HG03378 (cell line): ENCODE results near the gene SGTB.
"Not testable (repeated sequence)": the region's sequence is repeated elsewhere in the genome, so short reads cannot be mapped to it uniquely, and the experiment has no call there.

Source experiments
- ATAC-seq: cut with Tn5 transposase; IDR thresholded peaks from one replicate; pipeline ENCODE4 v1.9.1; 2021; ENCODE audit warnings: mild to moderate bottlenecking, moderate library complexity; ENCODE audit not compliant: unreplicated experiment

The SGTB gene

DNA sequence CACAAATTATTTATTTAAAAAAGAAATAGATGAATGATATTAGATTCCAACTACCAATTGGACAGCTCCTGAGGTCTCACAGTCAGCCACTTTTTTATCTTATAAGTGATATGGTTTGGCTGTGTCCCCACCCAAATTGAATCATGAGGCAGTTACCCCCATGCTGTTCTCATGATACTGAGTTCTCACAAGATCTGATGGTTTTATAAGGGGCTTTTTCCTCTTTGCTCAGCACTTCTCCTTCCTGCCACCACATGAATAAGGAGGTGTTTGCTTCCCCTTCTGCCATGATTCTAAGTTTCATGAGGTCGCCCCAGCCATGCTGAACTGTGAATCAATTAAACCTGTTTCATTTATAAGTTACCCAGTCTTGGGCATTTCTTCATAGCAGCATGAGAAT lies 13.0 kb upstream of the SGTB start:
- ATAC-seq: no peak

DNA sequence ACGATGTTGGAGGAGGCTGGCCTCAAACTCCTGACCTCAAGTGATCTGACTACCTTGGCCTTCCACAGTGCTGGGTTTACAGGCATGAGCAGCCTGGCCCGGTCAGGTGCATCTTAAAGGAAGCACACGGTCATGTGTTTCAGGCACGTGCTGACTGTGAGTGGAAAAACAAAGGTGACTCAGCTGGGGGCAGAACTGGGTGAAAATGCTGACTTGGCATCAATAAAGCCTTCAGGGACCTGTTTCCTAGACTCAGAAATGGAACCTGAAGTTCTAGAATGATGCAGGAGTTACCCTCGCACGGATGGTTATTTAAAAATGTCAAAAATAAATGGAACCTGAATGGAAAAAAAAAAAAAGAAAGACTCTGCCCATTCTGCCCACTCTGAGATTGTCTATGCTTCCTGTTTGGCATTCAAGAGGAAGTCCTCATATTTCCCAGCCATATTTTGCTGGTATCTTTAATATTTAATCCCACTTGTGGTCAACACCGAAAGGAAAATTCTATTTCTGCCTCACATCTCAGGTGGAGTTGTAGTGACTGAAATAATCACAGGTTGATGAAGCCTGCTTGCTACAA lies 12.4 kb upstream of the SGTB start:
- not testable (repeated sequence) for ATAC-seq

DNA sequence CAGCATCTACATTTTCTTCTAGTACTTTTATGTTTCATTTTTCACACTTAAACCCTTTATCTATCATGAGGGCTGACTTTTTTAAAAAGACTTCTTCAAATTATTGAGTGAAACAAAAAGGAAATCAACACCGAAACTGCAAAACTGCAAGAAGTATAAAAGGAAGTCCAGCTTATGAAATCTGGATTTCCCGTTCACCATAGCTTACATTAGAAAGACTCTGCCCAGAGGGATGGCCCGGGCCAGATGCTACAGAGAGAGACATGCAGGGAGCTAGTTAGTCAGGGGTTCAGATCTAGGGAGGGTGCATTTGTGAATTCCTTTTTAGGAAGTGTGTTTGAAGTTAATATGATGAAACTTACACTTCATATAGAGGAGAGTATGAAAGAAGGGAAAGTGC lies 10.1 kb upstream of the SGTB start:
- ATAC-seq: not testable (repeated sequence)

DNA sequence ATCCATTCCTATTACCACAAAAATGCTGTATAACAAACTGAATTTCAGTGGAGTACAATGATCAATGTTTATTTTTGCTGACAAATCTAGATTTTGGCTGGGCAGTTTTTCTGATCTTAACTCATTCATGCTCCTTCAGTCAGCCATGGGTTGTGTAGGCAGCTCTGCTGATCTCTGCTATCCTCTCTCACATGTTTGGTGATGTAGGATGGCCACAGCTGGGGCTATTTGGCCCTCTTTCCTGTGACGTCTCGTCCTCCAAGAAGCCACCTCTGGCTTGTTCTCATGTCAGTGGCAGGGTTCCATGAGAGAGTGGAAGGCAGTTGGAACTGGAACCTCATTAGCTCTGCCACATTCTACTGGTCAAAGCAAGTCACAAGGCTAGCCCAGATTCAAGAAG lies 9.0 kb upstream of the SGTB start:
- no peak for ATAC-seq

DNA sequence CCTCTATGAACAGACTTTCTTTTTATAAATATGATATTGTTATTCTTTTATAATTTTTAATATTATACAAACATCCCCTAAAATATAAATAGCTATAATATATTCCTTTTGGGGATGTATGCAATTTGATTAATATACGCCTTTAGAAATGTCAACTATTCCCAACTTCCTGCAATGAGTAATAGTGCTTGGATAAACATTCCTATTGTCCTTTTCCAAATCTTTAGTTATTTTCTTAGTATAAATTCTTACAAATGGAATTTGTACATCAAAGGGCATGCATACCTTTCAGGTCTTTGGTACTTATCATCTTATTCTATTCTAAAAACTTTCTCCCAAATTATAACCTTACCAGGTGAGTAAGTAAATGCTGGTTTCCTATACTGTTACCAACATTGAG lies 6.3 kb upstream of the SGTB start:
- no peak for ATAC-seq

DNA sequence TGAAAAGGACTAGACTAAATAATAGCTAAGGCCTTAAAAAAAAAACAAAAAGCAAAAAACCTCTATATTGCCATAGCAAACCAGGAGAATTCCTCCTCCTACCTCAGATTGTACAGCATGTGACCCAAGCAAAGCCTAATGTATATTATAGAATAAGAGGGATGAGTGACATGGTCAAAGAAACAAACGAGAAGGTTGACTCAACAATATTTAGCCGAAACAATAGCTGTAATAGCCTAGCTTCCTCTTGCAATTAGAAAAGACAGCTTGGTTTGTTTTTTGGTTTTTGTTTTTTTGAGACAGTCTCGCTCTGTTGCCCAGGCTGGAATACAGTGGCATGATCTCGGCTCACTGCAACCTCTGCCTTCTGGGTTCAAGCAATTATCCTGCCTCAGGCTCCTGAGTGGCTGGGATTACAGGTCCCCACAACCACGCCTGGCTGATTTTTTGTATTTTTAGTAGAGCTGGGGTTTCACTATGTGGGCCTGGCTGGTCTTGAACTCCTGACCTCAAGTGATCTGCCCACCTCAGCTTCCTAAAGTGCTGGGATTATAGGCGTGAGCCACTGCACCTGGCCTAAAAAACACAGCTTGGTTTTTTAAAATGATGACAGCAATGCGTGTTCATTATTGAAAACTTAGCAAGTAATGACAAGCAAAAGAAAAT lies 5.7 kb upstream of the SGTB start:
- no peak for ATAC-seq

DNA sequence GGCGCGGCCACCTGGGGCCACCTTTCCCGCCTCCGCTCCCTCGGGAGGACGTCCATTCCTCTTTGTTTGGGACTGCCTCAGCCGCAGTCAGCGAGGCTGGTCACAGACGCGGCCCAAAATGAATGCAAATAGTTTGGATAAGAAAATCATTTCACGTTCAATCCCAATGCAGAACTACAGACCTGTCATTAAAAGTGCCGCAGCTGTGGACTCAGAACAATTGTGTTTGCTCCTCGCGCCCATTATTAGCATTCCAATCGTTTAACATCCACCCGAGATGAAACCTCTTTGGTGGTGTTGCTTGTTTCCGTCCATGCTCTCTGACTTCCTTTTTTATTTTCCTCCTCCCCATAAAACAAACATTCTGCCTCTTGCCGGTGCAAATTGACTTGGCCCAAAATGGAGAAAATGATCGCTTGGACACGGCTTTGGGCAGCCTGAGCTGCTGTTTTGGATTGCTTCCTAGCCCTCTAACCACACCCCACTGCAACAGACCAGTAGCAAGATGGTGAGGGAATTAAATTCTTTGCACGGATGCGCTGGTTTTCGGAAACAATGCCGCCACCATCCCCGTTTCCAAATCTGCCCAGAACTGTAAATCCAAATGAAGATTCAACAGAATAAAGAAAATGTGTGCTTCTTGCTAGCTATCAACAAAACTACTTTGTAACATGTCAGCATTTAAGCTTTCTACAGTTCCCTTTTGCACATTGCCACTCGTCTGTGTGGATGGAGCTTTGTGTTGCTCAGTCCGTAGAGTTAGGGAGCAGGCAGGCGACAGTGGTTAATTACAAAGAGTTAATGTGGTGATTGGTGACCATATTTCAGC lies 880 bp upstream of the SGTB start:
- ATAC-seq: peak; percentile 2

DNA sequence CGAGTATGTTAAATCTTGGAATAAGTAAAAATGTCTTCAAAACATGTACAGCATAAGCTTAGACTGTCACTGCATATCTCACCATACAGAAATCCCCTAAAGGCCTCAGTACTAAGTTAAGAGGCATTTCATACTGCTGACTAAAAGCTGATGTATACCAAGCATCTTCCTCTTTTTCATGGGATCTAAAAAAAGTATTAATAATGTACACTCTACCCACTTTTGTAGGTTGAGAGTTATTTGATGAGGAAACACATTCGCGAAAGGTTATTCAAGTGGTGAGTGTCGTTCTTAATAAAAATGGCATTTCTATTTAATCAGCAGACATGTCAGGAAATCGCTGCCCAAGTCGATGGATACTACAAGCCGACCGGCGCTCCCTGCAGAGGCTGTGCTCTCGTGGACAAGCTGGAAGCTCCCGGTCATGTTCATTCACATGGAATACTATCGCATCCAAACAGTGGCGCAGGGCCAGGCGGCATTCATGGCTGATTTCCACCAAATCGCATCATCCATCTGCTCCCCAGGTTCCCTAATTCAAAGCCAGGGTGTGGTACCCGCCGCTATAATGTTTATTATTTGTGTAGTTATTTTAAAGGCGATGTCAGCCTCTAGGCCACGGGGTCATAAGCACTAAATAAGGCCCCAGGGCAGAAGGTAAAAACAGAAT lies 724 bp downstream of the SGTB start:
- ATAC-seq: peak; percentile 48

DNA sequence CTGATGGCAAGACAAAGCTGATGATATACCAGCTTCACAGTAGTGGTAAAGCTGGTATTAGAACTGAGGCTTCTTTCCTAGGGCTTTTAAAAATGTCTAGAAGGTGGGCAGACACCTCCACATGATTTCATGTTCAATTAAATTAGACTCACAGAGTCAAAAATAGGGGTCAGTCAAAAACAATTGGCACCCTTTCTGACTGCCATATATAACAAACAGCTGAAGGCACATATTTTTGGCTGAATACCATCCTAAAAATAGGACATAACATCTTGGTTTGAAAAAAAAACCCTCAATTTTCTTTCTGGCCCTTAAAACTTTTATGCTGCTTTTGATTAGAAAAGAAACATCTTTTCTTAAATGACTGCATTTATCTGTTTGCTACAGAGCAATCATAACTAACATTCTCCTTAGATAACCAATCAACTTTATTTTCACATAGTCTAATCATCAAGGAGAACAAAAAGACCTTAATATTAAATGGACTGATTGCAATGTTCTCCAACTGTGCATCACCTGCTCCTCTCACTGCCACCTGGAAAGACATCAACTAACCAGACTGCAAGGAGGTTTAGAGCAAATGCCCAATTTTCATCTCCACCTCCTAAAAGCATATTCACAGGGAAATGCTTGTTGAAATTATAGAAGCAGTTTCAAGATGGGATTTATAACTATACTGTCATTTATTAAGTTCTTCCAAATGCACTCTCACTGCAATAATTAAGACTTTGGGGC lies 3.2 kb downstream of the SGTB start:
- ATAC-seq: no peak

DNA sequence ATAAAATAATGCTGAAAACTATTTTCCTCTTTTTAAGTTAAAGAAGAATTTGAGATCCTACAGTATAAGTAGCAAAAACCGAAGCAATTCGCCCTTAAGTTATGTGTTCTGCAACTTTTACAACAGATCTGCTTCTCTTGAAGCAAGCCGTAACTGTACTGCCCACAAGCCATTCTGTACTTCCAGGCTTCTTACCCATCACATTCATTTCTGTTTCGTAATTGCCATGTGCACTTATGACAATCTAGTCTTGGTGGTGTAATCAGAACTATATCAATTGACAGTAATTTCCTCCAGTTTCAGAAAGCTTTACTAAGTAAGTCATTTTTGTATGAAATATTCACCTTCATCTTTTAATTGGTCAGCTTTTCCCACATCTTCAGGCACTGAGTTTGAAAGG lies 13.8 kb downstream of the SGTB start:
- ATAC-seq: no peak

DNA sequence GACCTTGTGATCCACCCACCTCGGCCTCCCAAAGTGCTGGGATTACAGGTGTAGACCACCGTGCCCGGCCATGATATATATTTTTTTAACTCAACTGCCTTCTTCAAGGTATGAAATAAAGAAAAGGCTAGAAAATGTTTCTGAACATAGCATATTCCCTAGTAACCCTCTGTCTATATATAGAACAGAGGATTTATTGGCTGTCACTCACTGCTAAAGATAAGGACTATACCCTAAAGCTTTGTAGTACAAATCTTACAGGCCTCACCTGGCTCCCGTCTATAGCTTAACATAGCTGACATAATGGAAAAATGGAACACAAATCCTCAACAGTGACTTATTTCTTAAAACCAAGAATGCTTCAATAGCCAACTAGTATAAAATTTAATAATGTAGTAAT lies 14.2 kb downstream of the SGTB start:
- no peak for ATAC-seq

DNA sequence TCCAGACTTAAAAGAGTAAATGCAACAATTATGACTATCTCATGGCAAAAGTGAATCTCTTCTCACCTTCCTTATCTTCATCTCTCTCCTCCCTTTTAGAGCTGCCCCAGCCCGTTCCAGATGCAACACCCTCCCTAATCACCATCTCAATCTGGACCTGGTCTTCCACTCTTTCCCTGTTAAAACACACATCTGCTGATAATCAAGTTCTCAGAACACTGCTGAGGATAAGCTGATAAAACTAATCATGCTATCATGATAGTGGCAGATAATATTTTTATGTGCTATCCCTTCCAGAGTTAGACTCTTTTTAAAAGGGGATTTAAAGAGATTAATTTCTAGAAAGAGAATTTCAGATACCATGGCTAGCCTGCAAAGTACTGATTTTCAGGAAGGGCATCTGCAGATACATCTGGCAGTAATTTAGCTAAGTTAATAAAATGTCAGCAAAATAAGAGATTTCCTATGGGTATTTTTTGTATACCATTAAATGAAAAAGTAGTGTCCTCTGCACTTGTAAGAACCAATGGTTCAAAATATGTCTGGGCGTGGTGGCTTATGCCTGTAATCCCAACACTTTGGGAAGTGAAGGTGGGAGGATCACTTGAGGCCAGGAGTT lies 17.2 kb downstream of the SGTB start:
- ATAC-seq: no peak

DNA sequence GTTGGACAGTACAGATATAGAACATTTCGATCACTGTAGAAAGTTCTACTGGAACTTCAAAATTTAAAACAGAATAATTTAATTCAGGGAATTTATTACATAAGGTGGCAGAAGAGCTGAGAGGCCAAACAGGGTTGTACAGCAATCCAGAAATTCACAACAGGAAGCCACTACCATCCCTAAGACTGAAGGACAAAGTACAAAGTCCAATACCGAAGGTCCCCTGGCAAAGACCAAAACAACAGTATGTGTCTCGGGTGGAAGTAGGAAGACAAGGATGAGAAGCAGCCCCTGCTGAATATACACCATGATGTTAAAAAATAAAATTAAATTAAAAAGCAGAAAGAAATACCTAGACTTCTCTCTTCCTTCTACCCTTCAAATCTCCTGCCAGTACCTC lies 19.9 kb downstream of the SGTB start:
- no peak for ATAC-seq

DNA sequence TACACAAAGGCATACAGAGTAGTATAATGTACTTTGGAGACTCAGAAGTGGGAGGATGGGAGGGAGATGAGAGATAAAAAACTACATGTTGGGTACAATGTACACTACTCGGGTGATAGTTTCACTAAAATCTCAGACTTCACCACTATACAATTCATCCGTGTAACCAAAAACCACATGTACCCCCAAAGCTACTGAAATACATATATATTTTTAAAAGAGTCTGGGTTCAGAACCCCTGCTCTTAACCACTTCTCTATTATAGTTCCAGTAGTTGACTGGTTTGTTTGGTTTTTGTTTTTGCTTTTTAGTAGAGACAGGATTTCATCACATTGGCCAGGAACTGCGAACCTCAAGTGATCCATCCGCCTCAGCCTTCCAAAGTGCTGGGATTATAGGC lies 22.6 kb downstream of the SGTB start:
- peak; percentile 62 for ATAC-seq

DNA sequence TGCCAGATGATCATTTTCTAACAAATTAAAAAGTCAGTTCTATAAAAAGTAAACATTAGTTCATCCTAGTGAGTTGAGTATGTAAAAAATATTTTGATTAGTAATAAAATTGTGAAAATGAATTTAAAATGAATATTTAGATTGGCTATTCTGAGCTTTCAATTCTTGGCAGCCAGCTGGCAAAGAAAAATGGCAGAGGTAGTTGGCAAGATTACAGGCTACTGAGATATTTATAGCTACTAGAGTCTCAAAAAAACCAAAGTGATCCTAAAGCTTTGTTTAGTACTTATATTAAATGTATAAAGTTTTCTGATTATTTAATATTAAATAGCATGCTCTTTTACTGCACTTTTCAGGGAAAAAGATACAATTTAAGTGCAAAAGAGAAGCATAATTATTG lies 25.0 kb downstream of the SGTB start:
- ATAC-seq: no peak

DNA sequence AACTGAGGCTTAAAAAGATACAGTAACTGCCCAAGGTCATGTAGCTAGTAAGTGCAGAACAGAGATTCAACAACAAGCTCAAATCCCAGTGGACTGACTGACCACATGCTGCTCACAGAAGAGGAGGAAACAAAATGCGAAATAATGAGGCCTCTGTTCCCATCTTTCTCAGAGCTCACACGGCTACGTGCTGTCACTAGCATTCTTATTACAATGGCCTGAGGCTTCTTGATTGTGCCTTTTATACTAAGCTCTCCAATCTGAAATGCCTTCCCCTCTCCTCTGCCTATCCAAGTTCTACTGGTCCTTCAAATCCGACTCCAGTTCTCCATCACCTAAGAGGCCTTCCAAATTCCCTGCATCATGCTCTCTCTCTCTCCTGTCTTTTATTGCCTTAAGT lies 26.0 kb downstream of the SGTB start:
- ATAC-seq: no peak

DNA sequence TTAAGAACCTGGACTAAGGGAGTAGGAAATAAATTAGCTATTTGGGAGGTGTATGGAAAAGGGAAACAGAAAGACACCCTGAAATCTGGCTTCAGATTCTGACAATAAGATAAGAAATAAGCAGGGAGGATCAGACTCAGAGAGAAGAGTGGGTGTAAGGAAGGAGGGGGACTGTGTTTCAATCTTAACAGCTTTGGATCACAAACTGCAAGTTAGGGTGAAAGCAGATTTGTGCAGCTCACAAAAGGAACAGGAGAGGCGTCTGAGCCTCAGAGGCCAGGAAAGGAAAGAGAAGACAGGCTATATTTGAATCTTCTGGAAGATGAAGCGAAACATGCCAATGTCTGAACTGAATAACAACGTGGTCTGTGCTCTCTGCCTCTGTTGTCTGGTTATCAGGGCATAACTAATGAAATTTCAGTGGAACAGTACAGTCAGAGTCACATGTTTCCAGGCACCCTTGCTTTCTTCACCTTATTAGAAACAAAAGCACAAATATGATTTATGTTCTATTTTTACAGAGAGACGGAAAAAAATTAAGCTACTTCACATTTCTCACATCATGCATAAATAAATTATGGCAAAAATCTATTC lies 26.6 kb downstream of the SGTB start:
- ATAC-seq: peak; percentile 46

DNA sequence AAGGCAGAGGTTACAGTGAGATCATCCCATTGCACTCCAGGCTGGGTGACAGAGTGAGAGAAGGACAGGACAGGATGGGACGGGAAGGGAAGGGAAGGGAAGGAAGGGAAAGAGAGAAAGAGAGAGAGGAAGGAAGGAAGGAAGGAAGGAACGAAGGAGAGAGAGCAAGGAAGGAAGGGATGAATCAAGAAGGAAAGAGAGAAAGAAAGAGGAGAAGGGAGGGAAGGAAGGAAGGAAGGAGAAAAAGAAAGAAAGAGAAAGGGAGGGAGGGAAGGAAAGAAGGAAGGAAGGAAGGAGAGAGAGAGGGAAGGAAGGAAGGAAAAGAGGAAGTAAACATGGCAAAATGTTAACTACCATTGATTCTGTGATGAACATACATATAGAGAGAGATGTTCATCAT lies 28.8 kb downstream of the SGTB start:
- no peak for ATAC-seq

DNA sequence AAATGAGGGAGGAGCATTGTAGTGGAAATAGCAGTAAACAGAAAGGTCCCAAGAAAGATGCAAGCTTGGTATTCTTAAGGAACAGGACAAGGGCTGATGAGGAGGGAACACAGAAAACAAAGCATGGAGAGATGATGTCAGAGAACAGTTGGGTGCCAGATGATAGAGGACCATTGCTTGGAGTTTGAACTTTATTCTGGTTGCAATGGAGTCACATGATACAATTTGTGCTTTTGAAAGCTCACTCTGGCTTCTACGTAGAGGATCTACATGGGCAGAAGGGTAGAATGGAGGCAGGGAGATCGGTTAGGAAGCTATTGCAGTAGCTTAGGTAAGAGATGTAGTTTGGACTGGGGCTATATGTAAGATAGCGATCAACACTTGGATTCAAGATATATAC lies 39.8 kb downstream of the SGTB start:
- ATAC-seq: no peak

DNA sequence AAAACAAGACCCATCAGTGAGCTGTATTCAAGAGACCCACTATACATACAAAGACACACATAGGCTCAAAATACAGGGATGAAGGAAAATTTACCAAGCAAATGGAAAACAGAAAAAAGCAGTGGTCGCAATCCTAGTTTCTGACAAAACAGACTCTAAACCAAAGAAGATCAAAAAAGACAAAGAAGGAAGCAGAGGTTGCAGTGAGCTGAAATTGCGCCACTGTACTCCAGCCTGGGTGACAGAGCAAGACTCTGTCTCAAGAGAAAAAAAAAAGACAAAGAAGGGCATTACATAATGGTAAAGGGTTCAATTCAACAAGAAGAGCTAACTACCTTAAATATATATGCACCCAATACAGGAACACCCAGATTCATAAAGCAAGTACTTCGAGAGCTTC lies 45.9 kb downstream of the SGTB start:
- ATAC-seq: not testable (repeated sequence)
